Vagina (tissue), 2 donors: ENCODE results near the gene SPECC1L.

Experiments used
- POLR2A ChIP-seq, 2 donors: fragments of 450-650 bp; IDR thresholded peaks; one replicate each; pipeline ENCODE4 v1.6.1; 2017; ENCODE audit warnings: antibody characterized with exemption in 2 of 2, mild to moderate bottlenecking in 2 of 2, moderate library complexity in 2 of 2
- POLR2AphosphoS5 ChIP-seq, 2 donors: sonication (generic); formaldehyde crosslinking; IDR thresholded peaks; one replicate each; pipeline ENCODE4 v1.9.0; 2017; ENCODE audit warnings: antibody characterized with exemption in 2 of 2, mild to moderate bottlenecking in 2 of 2, low read depth in 1 of 2; ENCODE audit not compliant: insufficient read depth in 1 of 2
- TF ChIP-seq, protein P1 (sequence below), 3 experiments: fragments of 450-650 bp in 2 of 3; fragments of 200-600 bp in 1 of 3; sonication (generic) in 1 of 3; IDR thresholded peaks; one replicate each; pipeline ENCODE4 v1.5.1; 2017 to 2019; ENCODE audit warnings: antibody characterized with exemption in 3 of 3, mild to moderate bottlenecking in 2 of 3, moderate library complexity in 2 of 3

GRCh38 chr22:24324137-24324536 lies 53.5 kb downstream of the SPECC1L start:
- TF ChIP-seq, protein P1, sequence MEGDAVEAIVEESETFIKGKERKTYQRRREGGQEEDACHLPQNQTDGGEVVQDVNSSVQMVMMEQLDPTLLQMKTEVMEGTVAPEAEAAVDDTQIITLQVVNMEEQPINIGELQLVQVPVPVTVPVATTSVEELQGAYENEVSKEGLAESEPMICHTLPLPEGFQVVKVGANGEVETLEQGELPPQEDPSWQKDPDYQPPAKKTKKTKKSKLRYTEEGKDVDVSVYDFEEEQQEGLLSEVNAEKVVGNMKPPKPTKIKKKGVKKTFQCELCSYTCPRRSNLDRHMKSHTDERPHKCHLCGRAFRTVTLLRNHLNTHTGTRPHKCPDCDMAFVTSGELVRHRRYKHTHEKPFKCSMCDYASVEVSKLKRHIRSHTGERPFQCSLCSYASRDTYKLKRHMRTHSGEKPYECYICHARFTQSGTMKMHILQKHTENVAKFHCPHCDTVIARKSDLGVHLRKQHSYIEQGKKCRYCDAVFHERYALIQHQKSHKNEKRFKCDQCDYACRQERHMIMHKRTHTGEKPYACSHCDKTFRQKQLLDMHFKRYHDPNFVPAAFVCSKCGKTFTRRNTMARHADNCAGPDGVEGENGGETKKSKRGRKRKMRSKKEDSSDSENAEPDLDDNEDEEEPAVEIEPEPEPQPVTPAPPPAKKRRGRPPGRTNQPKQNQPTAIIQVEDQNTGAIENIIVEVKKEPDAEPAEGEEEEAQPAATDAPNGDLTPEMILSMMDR (IDR thresholded peaks at IDR 0.05): no peak
- TF ChIP-seq POLR2A (IDR thresholded peaks at IDR 0.05): no peak
- TF ChIP-seq POLR2AphosphoS5 (IDR thresholded peaks at IDR 0.05; ENCODE audit: insufficient read depth in 1 of 2, low read depth in 1 of 2): no peak
